Caco-2 (cell line): ENCODE results near the gene ABI3. TPM values are rescaled to one million over a fixed set of nuclear protein-coding genes. Genes with fewer than 3 reads are reported as not detected.

ENCODE experiments used
- BruUV-seq: library from RNA; stranded (reverse); fragments of 400-500 nt; replicated peaks from 2 replicates; lab custom pipeline; 2021; lab: Mats Ljungman, UMichigan
- CTCF ChIA-PET: fragments of 300-600 bp; sonication (Branson Sonifier 250); formaldehyde crosslinking; loops from one replicate; lab custom pipeline; 2022; ENCODE audit warnings: antibody characterized with exemption; lab: Charles Lee
- POLR2A ChIA-PET: fragments of 300-600 bp; sonication (Branson Sonifier 250); formaldehyde crosslinking; loops from one replicate; lab custom pipeline; 2022; ENCODE audit warnings: antibody characterized with exemption; lab: Charles Lee
- DNase-seq, 2 experiments: peaks; one replicate each; pipeline versions ENCODE4 v3.0.0 to v3.0.0-alpha.2; 2020 to 2022
- H3K27me3 ChIP-seq: replicated peaks from 2 replicates; pipeline ENCODE4 v1.6.0; 2011; ENCODE audit warnings: low read length; ENCODE audit not compliant: control insufficient read depth, insufficient read depth
- H3K36me3 ChIP-seq: 2 replicates; pipeline ENCODE4 v1.5.1; 2011; ENCODE audit warnings: low read length; ENCODE audit not compliant: control insufficient read depth, insufficient read depth
- H3K4me1 ChIP-seq: fragments of 250-450 bp; sonication (Bioruptor Pico); 2 replicates; pipeline ENCODE4 v1.5.1; 2020; ENCODE audit warnings: mild to moderate bottlenecking
- H3K4me3 ChIP-seq: 2 replicates; pipeline ENCODE4 v1.5.1; 2011; ENCODE audit warnings: low read depth, mild to moderate bottlenecking, control low read depth, low read length
- H3K9me3 ChIP-seq: fragments of 250-450 bp; sonication (Bioruptor Pico); 2 replicates; pipeline ENCODE4 v1.5.1; 2020; ENCODE audit warnings: mild to moderate bottlenecking, moderate library complexity
- H3K27ac Mint-ChIP-seq: one replicate; pipeline ENCODE4 v1.8.0; 2022; ENCODE audit warnings: mixed read lengths; ENCODE audit not compliant: unreplicated experiment
- H3K27me3 Mint-ChIP-seq: one replicate; pipeline ENCODE4 v1.8.0; 2022; ENCODE audit warnings: mixed read lengths; ENCODE audit not compliant: insufficient read depth, unreplicated experiment
- H3K36me3 Mint-ChIP-seq: one replicate; pipeline ENCODE4 v1.8.0; 2022; ENCODE audit warnings: mild to moderate bottlenecking, mixed read lengths; ENCODE audit not compliant: insufficient read depth, unreplicated experiment
- H3K4me1 Mint-ChIP-seq: one replicate; pipeline ENCODE4 v1.8.0; 2022; ENCODE audit warnings: low read depth, mixed read lengths; ENCODE audit not compliant: unreplicated experiment
- H3K4me3 Mint-ChIP-seq: one replicate; pipeline ENCODE4 v1.8.0; 2022; ENCODE audit warnings: mild to moderate bottlenecking, moderate library complexity, mixed read lengths; ENCODE audit not compliant: unreplicated experiment
- H3K9me3 Mint-ChIP-seq: one replicate; pipeline ENCODE4 v1.8.0; 2022; ENCODE audit warnings: mixed read lengths; ENCODE audit not compliant: unreplicated experiment
- intact Hi-C: fragments of 100-400 bp; cut with micrococcal nuclease; formaldehyde crosslinking; loops from one replicate; pipeline ENCODE4 v1.10.0; 2022; ENCODE audit not compliant: unreplicated experiment
- total RNA-seq: library from RNA; stranded (reverse); gene quantifications from 2 replicates; pipeline ENCODE4 v1.2.3, GENCODE V29; 2022
- TF ChIP-seq, protein P1 (sequence below), 2 experiments: fragments of 200-600 bp in 1 of 2; IDR thresholded peaks; 1 replicate in 1 of 2; 2 replicates in 1 of 2; pipeline versions ENCODE4 v1.5.1 to v1.8.0; 2011 to 2022; ENCODE audit warnings: antibody characterized with exemption in 1 of 2, control low read depth in 1 of 2, inconsistent platforms in 1 of 2, low read depth in 1 of 2, low read length in 1 of 2, mild to moderate bottlenecking in 1 of 2, moderate library complexity in 1 of 2; ENCODE audit not compliant: insufficient read depth in 1 of 2, severe bottlenecking in 1 of 2, unreplicated experiment in 1 of 2

Gene ABI3
- total RNA-seq, 1 experiment from 2014 or later: not detected

DNA sequence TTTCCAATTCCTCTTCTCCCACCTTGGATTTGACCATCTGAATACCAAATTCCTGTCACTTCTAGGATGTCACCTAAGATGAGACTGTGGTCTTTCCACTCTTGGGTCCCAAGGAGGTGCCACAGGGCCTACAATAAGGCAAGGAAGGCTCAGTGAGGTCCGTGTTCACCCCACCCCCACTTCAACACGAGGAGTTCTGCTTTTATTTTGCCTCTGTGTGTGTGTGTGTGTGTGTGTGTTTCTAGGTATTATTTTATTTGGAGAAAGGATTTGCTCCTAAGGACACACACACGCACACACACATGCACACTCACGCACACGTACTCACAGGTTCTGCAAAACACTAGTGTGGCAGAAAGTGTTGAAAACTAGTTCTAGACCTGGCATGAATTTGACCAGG is 44.6 kb downstream of the ABI3 start:
- Histone ChIP-seq H3K4me3 (no peak overlapping the region), H3K27me3 (no peaks in the 10 kb centered on the region), H3K9me3 (no peaks in the 10 kb centered on the region), H3K4me1 (no peaks in the 10 kb centered on the region), H3K36me3 (no peaks in the 10 kb centered on the region)
- no peaks in the 10 kb centered on the region for H3K9me3 Mint-ChIP-seq
- no peaks in the 10 kb centered on the region for H3K36me3 Mint-ChIP-seq
- ChIA-PET CTCF (no interaction called here), POLR2A (interaction anchor here (0.6 kb wide), 1 partner anchor 919 kb away, joined by 7 read pairs; no protein-coding TSS in a partner anchor)
- no peaks in the 10 kb centered on the region for H3K27me3 Mint-ChIP-seq
- H3K4me3 Mint-ChIP-seq: no peak overlapping the region
- no peaks in the 10 kb centered on the region for H3K4me1 Mint-ChIP-seq
- no TSS peak for BruUV-seq
- TF ChIP-seq, protein P1, sequence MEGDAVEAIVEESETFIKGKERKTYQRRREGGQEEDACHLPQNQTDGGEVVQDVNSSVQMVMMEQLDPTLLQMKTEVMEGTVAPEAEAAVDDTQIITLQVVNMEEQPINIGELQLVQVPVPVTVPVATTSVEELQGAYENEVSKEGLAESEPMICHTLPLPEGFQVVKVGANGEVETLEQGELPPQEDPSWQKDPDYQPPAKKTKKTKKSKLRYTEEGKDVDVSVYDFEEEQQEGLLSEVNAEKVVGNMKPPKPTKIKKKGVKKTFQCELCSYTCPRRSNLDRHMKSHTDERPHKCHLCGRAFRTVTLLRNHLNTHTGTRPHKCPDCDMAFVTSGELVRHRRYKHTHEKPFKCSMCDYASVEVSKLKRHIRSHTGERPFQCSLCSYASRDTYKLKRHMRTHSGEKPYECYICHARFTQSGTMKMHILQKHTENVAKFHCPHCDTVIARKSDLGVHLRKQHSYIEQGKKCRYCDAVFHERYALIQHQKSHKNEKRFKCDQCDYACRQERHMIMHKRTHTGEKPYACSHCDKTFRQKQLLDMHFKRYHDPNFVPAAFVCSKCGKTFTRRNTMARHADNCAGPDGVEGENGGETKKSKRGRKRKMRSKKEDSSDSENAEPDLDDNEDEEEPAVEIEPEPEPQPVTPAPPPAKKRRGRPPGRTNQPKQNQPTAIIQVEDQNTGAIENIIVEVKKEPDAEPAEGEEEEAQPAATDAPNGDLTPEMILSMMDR (IDR thresholded peaks at IDR 0.05; ENCODE audit: insufficient read depth in 1 of 2, low read depth in 1 of 2, low read length in 1 of 2, severe bottlenecking in 1 of 2, unreplicated experiment in 1 of 2): no peak
- DNase-seq: no peak
- intact Hi-C loops: no loop called here
- no peak overlapping the region for H3K27ac Mint-ChIP-seq

DNA sequence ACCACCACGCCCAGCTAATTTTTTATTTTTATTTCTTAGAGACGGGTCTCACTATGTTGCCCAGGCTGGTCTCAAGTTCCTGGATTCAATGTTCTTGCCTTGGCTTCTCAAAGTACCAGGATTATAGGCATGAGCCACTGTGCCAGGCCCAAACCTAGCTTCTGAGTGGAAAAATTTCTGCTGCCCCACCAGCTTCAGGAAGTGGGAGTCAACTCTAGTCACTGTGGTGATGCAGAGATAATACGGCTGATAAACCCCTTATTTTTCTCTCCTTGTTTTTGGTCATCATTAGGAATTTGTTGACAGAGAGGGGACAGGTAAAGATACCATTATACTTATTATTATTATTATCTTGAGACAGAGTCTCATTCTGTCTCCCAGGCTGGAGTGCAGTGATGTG is 47.9 kb downstream of the ABI3 start:
- Mint-ChIP-seq H3K27me3 (no peaks in the 10 kb centered on the region), H3K27ac (no peak overlapping the region), H3K9me3 (no peaks in the 10 kb centered on the region), H3K4me3 (no peak overlapping the region), H3K4me1 (no peaks in the 10 kb centered on the region), H3K36me3 (no peaks in the 10 kb centered on the region)
- Histone ChIP-seq H3K27me3 (no peaks in the 10 kb centered on the region), H3K4me1 (no peaks in the 10 kb centered on the region), H3K36me3 (no peaks in the 10 kb centered on the region), H3K9me3 (no peaks in the 10 kb centered on the region), H3K4me3 (no peak overlapping the region)
- no TSS peak for BruUV-seq
- no peak for DNase-seq
- intact Hi-C loops: no loop called here
- CTCF ChIA-PET: interaction anchor here (0.6 kb wide), 1 partner anchor 66 kb away, joined by 3 read pairs; no protein-coding TSS in a partner anchor
- POLR2A ChIA-PET: interaction anchor here (0.7 kb wide), 1 partner anchor 23 kb away, joined by 5 read pairs; no protein-coding TSS in a partner anchor
- TF ChIP-seq, protein P1 (IDR thresholded peaks at IDR 0.05; ENCODE audit: insufficient read depth in 1 of 2, low read depth in 1 of 2, low read length in 1 of 2, severe bottlenecking in 1 of 2, unreplicated experiment in 1 of 2): no peak

DNA sequence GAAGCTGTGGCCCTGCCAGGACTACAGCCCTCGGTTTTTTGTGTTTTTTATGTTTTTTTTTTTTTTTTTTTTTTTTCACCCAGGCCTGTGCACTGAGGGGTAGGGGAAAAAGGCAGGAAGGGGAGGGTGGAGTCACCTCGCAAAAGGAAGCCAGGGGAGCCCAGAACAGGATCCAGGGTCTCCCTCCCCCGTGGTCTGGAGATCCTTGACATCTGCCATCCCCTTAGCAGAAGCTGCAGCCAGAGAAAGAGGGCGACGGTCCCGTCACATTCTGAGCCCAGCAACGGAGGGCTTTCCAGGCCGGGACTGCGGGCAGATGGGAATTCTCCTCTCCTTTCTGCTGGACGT is 49.1 kb downstream of the ABI3 start:
- Mint-ChIP-seq H3K4me1 (no peaks in the 10 kb centered on the region), H3K9me3 (no peaks in the 10 kb centered on the region), H3K36me3 (no peaks in the 10 kb centered on the region), H3K4me3 (peak overlapping the region; percentile 79), H3K27ac (peak overlapping the region; percentile 56), H3K27me3 (no peaks in the 10 kb centered on the region)
- Histone ChIP-seq H3K9me3 (no peaks in the 10 kb centered on the region), H3K4me3 (peak overlapping the region; percentile 40), H3K27me3 (no peaks in the 10 kb centered on the region), H3K36me3 (no peaks in the 10 kb centered on the region), H3K4me1 (no peaks in the 10 kb centered on the region)
- no TSS peak for BruUV-seq
- TF ChIP-seq, protein P1 (IDR thresholded peaks at IDR 0.05; ENCODE audit: insufficient read depth in 1 of 2, low read depth in 1 of 2, low read length in 1 of 2, severe bottlenecking in 1 of 2, unreplicated experiment in 1 of 2): no peak
- no peak for DNase-seq
- ChIA-PET CTCF (interaction anchor here (0.6 to 1.7 kb wide), 5 partner anchors 31 to 297 kb away, joined by 3 to 16 read pairs (median 3); no protein-coding TSS in a partner anchor), POLR2A (interaction anchor here (0.5 kb wide), 1 partner anchor 247 kb away, joined by 3 read pairs; no protein-coding TSS in a partner anchor)
- intact Hi-C loops: no loop called here
